Urinary bladder (tissue), 4 donors: ENCODE data around the gene MGAT1. TPM values are rescaled to one million over a fixed set of nuclear protein-coding genes. Genes with fewer than 3 reads are reported as not detected.

Experiments used
- DNase-seq: peaks from one replicate; pipeline ENCODE4 v3.0.0-alpha.2; 2015; ENCODE audit errors: extremely low spot score
- H3K27ac ChIP-seq: one replicate; pipeline ENCODE4 v1.5.1; 2013; ENCODE audit warnings: low read depth, mild to moderate bottlenecking, moderate library complexity
- H3K36me3 ChIP-seq: one replicate; pipeline ENCODE4 v1.6.1; 2013; ENCODE audit warnings: mild to moderate bottlenecking, moderate library complexity; ENCODE audit not compliant: insufficient read depth
- H3K4me1 ChIP-seq: one replicate; pipeline ENCODE4 v1.6.1; 2013; ENCODE audit warnings: mild to moderate bottlenecking, moderate library complexity; ENCODE audit not compliant: insufficient read depth
- H3K4me3 ChIP-seq: one replicate; pipeline ENCODE4 v1.5.1; 2013; ENCODE audit warnings: low read depth, low read length
- WGBS: extraction: QIAGEN DNeasy Blood & Tissue Kit; methylation state at CpG from one replicate; pipeline ENCODE4 v1.1.7; 2013; 5-methylcytosine and 5-hydroxymethylcytosine counted together
- polyA plus RNA-seq: library from polyadenylated mRNA; stranded (reverse); fragments of 200-250 nt; gene quantifications from one replicate; pipeline ENCODE4 v1.2.3, GENCODE V29; 2013
- total RNA-seq: library from RNA; depleted of rRNA; stranded (reverse); fragments of >200 nt; gene quantifications from one replicate; pipeline ENCODE4 v1.2.3, GENCODE V29; 2014
- donor health status: healthy with polysubstance abuse.
- donor health status: healthy.

The MGAT1 gene
- total RNA-seq: 50.6 TPM
- polyA plus RNA-seq: 179 TPM

GRCh38 chr5:180802325-180803180 is at the start of gene MGAT1:
MGAT1 (minus strand) TSS chr5:180802806; CDS start chr5:180792971, 9,835 bp downstream.
- Histone ChIP-seq H3K4me3 (peak within 1 kb of the TSS; percentile 74), H3K4me1 (peaks cover 4% of the 10 kb centered on the region), H3K36me3 (no peaks in the 10 kb centered on the region), H3K27ac (peak within 1 kb of the TSS; percentile 98)
- WGBS: under 1% methylated on average over 87 of the region's 87 CpGs
- no peak for DNase-seq

GRCh38 chr5:180850434-180851078 is 48.0 kb upstream of the MGAT1 start:
- 98% methylated on average over 10 of the region's 10 CpGs for WGBS
- no peak overlapping the region for H3K4me3 ChIP-seq
- no peak for DNase-seq
- no peaks in the 10 kb centered on the region for H3K4me1 ChIP-seq
- H3K27ac ChIP-seq: no peak overlapping the region
- H3K36me3 ChIP-seq: peaks cover 11% of the 10 kb centered on the region

- H3K27ac ChIP-seq: no peak overlapping the region
- H3K4me3 ChIP-seq: no peak overlapping the region
- no peaks in the 10 kb centered on the region for H3K4me1 ChIP-seq
- H3K36me3 ChIP-seq: peaks cover 11% of the 10 kb centered on the region
- 96% methylated on average over 4 of the region's 4 CpGs for WGBS
- DNase-seq: no peak
Measured at GRCh38 chr5:180849827-180850226, 47.2 kb upstream of the MGAT1 start.

GRCh38 chr5:180848878-180849277 is 46.3 kb upstream of the MGAT1 start:
- WGBS: 100% methylated on average over 1 of the region's 1 CpG
- no peak for DNase-seq
- Histone ChIP-seq H3K4me3 (no peak overlapping the region), H3K27ac (no peak overlapping the region), H3K4me1 (no peaks in the 10 kb centered on the region), H3K36me3 (peaks cover 11% of the 10 kb centered on the region)

- H3K36me3 ChIP-seq: peaks cover 9% of the 10 kb centered on the region
Measured at GRCh38 chr5:180848265-180848664, 45.7 kb upstream of the MGAT1 start.

GRCh38 chr5:180847026-180847425 is 44.4 kb upstream of the MGAT1 start:
- DNase-seq: no peak
- Histone ChIP-seq H3K4me3 (no peak overlapping the region), H3K36me3 (peaks cover 9% of the 10 kb centered on the region), H3K4me1 (no peaks in the 10 kb centered on the region), H3K27ac (no peak overlapping the region)
- WGBS: 50% methylated on average over 3 of the region's 3 CpGs

More at GRCh38 chr5:180848265-180848664, 45.7 kb upstream of the MGAT1 start:
- DNase-seq: no peak
- no peaks in the 10 kb centered on the region for H3K4me1 ChIP-seq
- H3K27ac ChIP-seq: no peak overlapping the region
- no peak overlapping the region for H3K4me3 ChIP-seq
- WGBS: 98% methylated on average over 1 of the region's 1 CpG

- no peak for DNase-seq
- 100% methylated on average over 1 of the region's 1 CpG for WGBS
- Histone ChIP-seq H3K27ac (no peak overlapping the region), H3K4me3 (no peak overlapping the region), H3K4me1 (no peaks in the 10 kb centered on the region), H3K36me3 (no peaks in the 10 kb centered on the region)
Measured at GRCh38 chr5:180844858-180845257, 42.3 kb upstream of the MGAT1 start.

GRCh38 chr5:180844432-180844831 is 41.8 kb upstream of the MGAT1 start:
- no peak for DNase-seq
- Histone ChIP-seq H3K4me1 (no peaks in the 10 kb centered on the region), H3K4me3 (no peak overlapping the region), H3K27ac (no peak overlapping the region), H3K36me3 (no peaks in the 10 kb centered on the region)
- WGBS: 71% methylated on average over 3 of the region's 3 CpGs

- 89% methylated on average over 3 of the region's 3 CpGs for WGBS
- H3K4me1 ChIP-seq: no peaks in the 10 kb centered on the region
- no peak overlapping the region for H3K27ac ChIP-seq
- H3K36me3 ChIP-seq: no peaks in the 10 kb centered on the region
- no peak for DNase-seq
- no peak overlapping the region for H3K4me3 ChIP-seq
Measured at GRCh38 chr5:180839935-180840334, 37.3 kb upstream of the MGAT1 start.

- no peak overlapping the region for H3K27ac ChIP-seq
- no peak overlapping the region for H3K4me3 ChIP-seq
- 96% methylated on average over 2 of the region's 2 CpGs for WGBS
- DNase-seq: no peak
- no peaks in the 10 kb centered on the region for H3K36me3 ChIP-seq
- no peaks in the 10 kb centered on the region for H3K4me1 ChIP-seq
Measured at GRCh38 chr5:180839227-180839626, 36.6 kb upstream of the MGAT1 start.

GRCh38 chr5:180837478-180837877 is 34.9 kb upstream of the MGAT1 start:
- Histone ChIP-seq H3K4me3 (no peak overlapping the region), H3K4me1 (no peaks in the 10 kb centered on the region), H3K27ac (no peak overlapping the region), H3K36me3 (no peaks in the 10 kb centered on the region)
- no peak for DNase-seq
- 93% methylated on average over 4 of the region's 4 CpGs for WGBS

- Histone ChIP-seq H3K27ac (no peak overlapping the region), H3K36me3 (no peaks in the 10 kb centered on the region), H3K4me3 (no peak overlapping the region), H3K4me1 (no peaks in the 10 kb centered on the region)
- WGBS: 75% methylated on average over 2 of the region's 2 CpGs
- no peak for DNase-seq
Measured at GRCh38 chr5:180832638-180833068, 30.0 kb upstream of the MGAT1 start.

- peak overlapping the region; percentile 99 for H3K27ac ChIP-seq
- peak; percentile 55 for DNase-seq
- H3K4me3 ChIP-seq: peak overlapping the region; percentile 90
- H3K36me3 ChIP-seq: no peaks in the 10 kb centered on the region
- no peaks in the 10 kb centered on the region for H3K4me1 ChIP-seq
- 1% methylated on average over 79 of the region's 80 CpGs for WGBS
Measured at GRCh38 chr5:180831139-180832093, 28.8 kb upstream of the MGAT1 start.
